PC-3 (cell line): ENCODE results near the gene REXO4.

Source experiments
- CTCF ChIP-seq: fragments of 300-600 bp; sonication (generic); conservative IDR thresholded peaks from 2 replicates; pipeline ENCODE4 v1.5.1; 2017; ENCODE audit warnings: antibody characterized with exemption, low read depth, mild to moderate bottlenecking, low read length
- EZH2 ChIP-seq: fragments of 300-600 bp; sonication (generic); IDR thresholded peaks from one replicate; pipeline ENCODE4 v1.6.1; 2017; ENCODE audit warnings: antibody characterized with exemption, mild to moderate bottlenecking, low read length; ENCODE audit not compliant: unreplicated experiment
- EZH2phosphoT487 ChIP-seq: fragments of 300-600 bp; sonication (generic); IDR thresholded peaks from 2 replicates; pipeline ENCODE4 v1.6.1; 2018; ENCODE audit warnings: mild to moderate bottlenecking, antibody characterized with exemption, low read length, borderline replicate concordance

- TF ChIP-seq CTCF (no peak), EZH2phosphoT487 (no peak), EZH2 (no peak)
Observed at GRCh38 chr9:133425049-133425632, 7.3 kb upstream of the REXO4 start.
